GM23338 (cell line): ENCODE results near the gene CNTNAP2. TPM values are rescaled to one million over a fixed set of nuclear protein-coding genes. Genes with fewer than 3 reads are reported as not detected.

Experiments used
- ATAC-seq: fragments of 200-7000 bp; cut with Tn5 transposase; 3 replicates; pipeline ENCODE4 v1.9.1; 2020
- DNase-seq: peaks from one replicate; pipeline ENCODE4 v3.0.0-alpha.2; 2015; ENCODE audit warnings: low spot score
- H2AFZ ChIP-seq: fragments of 200-600 bp; sonication (generic); 2 replicates; pipeline ENCODE4 v1.8.0; 2016; ENCODE audit warnings: antibody characterized with exemption, mild to moderate bottlenecking, moderate library complexity
- H3F3A ChIP-seq: fragments of 200-600 bp; sonication (generic); replicated peaks from 2 replicates; pipeline ENCODE4 v1.8.0; 2017; ENCODE audit warnings: antibody characterized with exemption, mixed run types, low read depth
- H3K27ac ChIP-seq: fragments of 200-600 bp; sonication (generic); 2 replicates; pipeline ENCODE4 v1.6.1; 2016; ENCODE audit warnings: low read depth
- H3K27me3 ChIP-seq: fragments of 200-600 bp; sonication (generic); 2 replicates; pipeline ENCODE4 v1.8.0; 2016; ENCODE audit warnings: mild to moderate bottlenecking, mixed run types, moderate library complexity; ENCODE audit not compliant: insufficient read depth
- H3K36me3 ChIP-seq: fragments of 200-600 bp; sonication (generic); 2 replicates; pipeline ENCODE4 v1.8.0; 2016; ENCODE audit warnings: mild to moderate bottlenecking; ENCODE audit not compliant: insufficient read depth
- H3K4me1 ChIP-seq: fragments of 200-600 bp; sonication (generic); 2 replicates; pipeline ENCODE4 v1.8.0; 2016; ENCODE audit warnings: mild to moderate bottlenecking, moderate library complexity; ENCODE audit not compliant: insufficient read depth
- H3K4me2 ChIP-seq: fragments of 200-600 bp; sonication (generic); 2 replicates; pipeline ENCODE4 v1.7.1; 2017; ENCODE audit warnings: mixed run types
- H3K4me3 ChIP-seq: fragments of 200-600 bp; sonication (generic); 2 replicates; pipeline ENCODE4 v1.6.1; 2016; ENCODE audit warnings: mixed run types
- H3K79me2 ChIP-seq: fragments of 200-600 bp; sonication (generic); replicated peaks from 2 replicates; pipeline ENCODE4 v1.8.0; 2017; ENCODE audit warnings: mild to moderate bottlenecking; ENCODE audit not compliant: insufficient read depth
- H3K9me2 ChIP-seq: fragments of 200-600 bp; sonication (generic); 2 replicates; pipeline ENCODE4 v1.8.0; 2017; ENCODE audit not compliant: insufficient read depth
- H4K20me1 ChIP-seq: fragments of 200-600 bp; sonication (generic); replicated peaks from 2 replicates; pipeline ENCODE4 v1.8.0; 2017; ENCODE audit warnings: mild to moderate bottlenecking; ENCODE audit not compliant: insufficient read depth
- H3K27ac Mint-ChIP-seq: 2 replicates; pipeline ENCODE4 v1.8.0; 2020; ENCODE audit warnings: inconsistent platforms, mild to moderate bottlenecking, moderate library complexity, mixed read lengths
- H3K27me3 Mint-ChIP-seq: 3 replicates; pipeline ENCODE4 v1.8.0; 2022; ENCODE audit warnings: low read depth, mild to moderate bottlenecking, moderate library complexity, mixed read lengths, inconsistent platforms; ENCODE audit not compliant: insufficient read depth, poor library complexity
- H3K36me3 Mint-ChIP-seq: 3 replicates; pipeline ENCODE4 v1.8.0; 2021; ENCODE audit warnings: low read depth, mild to moderate bottlenecking, inconsistent platforms, moderate library complexity, mixed read lengths
- H3K4me1 Mint-ChIP-seq: 3 replicates; pipeline ENCODE4 v1.8.0; 2020; ENCODE audit warnings: mild to moderate bottlenecking, inconsistent platforms, mixed read lengths
- H3K4me3 Mint-ChIP-seq: 3 replicates; pipeline ENCODE4 v1.8.0; 2021; ENCODE audit warnings: moderate library complexity, mild to moderate bottlenecking, inconsistent platforms, mixed read lengths
- H3K9me3 Mint-ChIP-seq: 3 replicates; pipeline ENCODE4 v1.8.0; 2020; ENCODE audit warnings: moderate library complexity, mild to moderate bottlenecking, inconsistent platforms, mixed read lengths
- CREB1 ChIP-seq: fragments of 250-450 bp; sonication (Bioruptor Pico); IDR thresholded peaks from 2 replicates; pipeline ENCODE4 v1.5.0; 2020; ENCODE audit warnings: low read depth, mild to moderate bottlenecking, moderate library complexity
- CTCF ChIP-seq, 2 experiments: fragments of 200-600 bp in 1 of 2; sonication (generic) in 1 of 2; conservative IDR thresholded peaks; 2 replicates each; pipeline versions ENCODE4 v1.5.1 to v1.6.1; 2016 to 2017; ENCODE audit warnings: antibody characterized with exemption in 2 of 2, low read depth in 2 of 2, mild to moderate bottlenecking in 2 of 2, moderate library complexity in 1 of 2
- ETS1 ChIP-seq: IDR thresholded peaks from 2 replicates; pipeline ENCODE4 v1.6.1; 2016; ENCODE audit warnings: antibody characterized with exemption
- EZH2 ChIP-seq: fragments of 200-600 bp; sonication (generic); IDR thresholded peaks from one replicate; pipeline ENCODE4 v1.8.0; 2017; ENCODE audit warnings: antibody characterized with exemption, mild to moderate bottlenecking, low read depth; ENCODE audit not compliant: unreplicated experiment
- EZH2phosphoT487 ChIP-seq: fragments of 200-600 bp; sonication (generic); IDR thresholded peaks from one replicate; pipeline ENCODE4 v1.8.1; 2018; ENCODE audit warnings: antibody characterized with exemption; ENCODE audit not compliant: unreplicated experiment
- JUNB ChIP-seq: IDR thresholded peaks from one replicate; pipeline ENCODE4 v1.6.1; 2016; ENCODE audit warnings: antibody characterized with exemption; ENCODE audit not compliant: unreplicated experiment
- NANOG ChIP-seq: IDR thresholded peaks from 2 replicates; pipeline ENCODE4 v1.6.1; 2016; ENCODE audit warnings: antibody characterized with exemption, borderline replicate concordance
- POLR2AphosphoS5 ChIP-seq: IDR thresholded peaks from 2 replicates; pipeline ENCODE4 v1.6.1; 2016; ENCODE audit warnings: antibody characterized with exemption, low read depth
- REST ChIP-seq: IDR thresholded peaks from one replicate; pipeline ENCODE4 v1.6.1; 2018; ENCODE audit warnings: antibody characterized with exemption; ENCODE audit not compliant: unreplicated experiment
- STAT1 ChIP-seq: IDR thresholded peaks from one replicate; pipeline ENCODE4 v1.6.1; 2016; ENCODE audit warnings: antibody characterized with exemption; ENCODE audit not compliant: unreplicated experiment
- ZNF114 ChIP-seq: fragments of 250-450 bp; sonication (Bioruptor Pico); IDR thresholded peaks from 2 replicates; pipeline ENCODE4 v1.5.0; 2020; ENCODE audit warnings: mild to moderate bottlenecking, moderate library complexity
- ZNF331 ChIP-seq: fragments of 250-450 bp; sonication (Bioruptor Pico); IDR thresholded peaks from 2 replicates; pipeline ENCODE4 v1.5.0; 2020; ENCODE audit warnings: low read depth, mild to moderate bottlenecking, moderate library complexity
- ZNF462 ChIP-seq: fragments of 250-450 bp; sonication (Bioruptor Pico); IDR thresholded peaks from 2 replicates; pipeline ENCODE4 v1.5.0; 2020; ENCODE audit warnings: mild to moderate bottlenecking, moderate library complexity
- polyA plus RNA-seq: library from polyadenylated mRNA; unstranded; fragments of >200 nt; fragmentation: Nextera tagmentation; extraction: Ambion mirVana; gene quantifications from 2 replicates; pipeline ENCODE4 v1.2.1, GENCODE V29; 2016
- total RNA-seq: library from RNA; depleted of rRNA; stranded (reverse); fragments of >200 nt; shearing (Covaris generic); gene quantifications from 2 replicates; pipeline ENCODE4 v1.2.3, GENCODE V29; 2014

Gene CNTNAP2
- total and polyA plus RNA-seq, 2 experiments from 2014 or later = 38.2 to 61.3 TPM

- Histone ChIP-seq H3K4me2 (no peak overlapping the region), H3K36me3 (no peaks in the 10 kb centered on the region; the same call in 1 of the 2 replicates), H3K4me3 (no peak overlapping the region), H3K27ac (no peak overlapping the region), H3K9me2 (peaks cover 3% of the 10 kb centered on the region; the same call in 1 of the 2 replicates), H2AFZ (no peak overlapping the region), H3K27me3 (no peaks in the 10 kb centered on the region), H3K79me2 (no peaks in the 10 kb centered on the region), H3K4me1 (no peaks in the 10 kb centered on the region), H4K20me1 (no peaks in the 10 kb centered on the region), H3F3A (no peaks in the 10 kb centered on the region)
- Mint-ChIP-seq H3K4me3 (no peak overlapping the region), H3K27ac (no peak overlapping the region), H3K9me3 (peaks cover 16% of the 10 kb centered on the region; the same call in 2 of the 3 replicates), H3K4me1 (no peaks in the 10 kb centered on the region), H3K27me3 (no peaks in the 10 kb centered on the region), H3K36me3 (no peaks in the 10 kb centered on the region; the same call in 2 of the 3 replicates)
- TF ChIP-seq CREB1 (CRISPR knock-in tag) (no peak), JUNB (no peak), NANOG (no peak), POLR2AphosphoS5 (no peak), ETS1 (no peak), EZH2 (no peak), CTCF (conservative IDR thresholded peaks at IDR 0.05; ENCODE audit: low read depth in 2 of 2) (no peak), EZH2phosphoT487 (no peak), ZNF114 (no peak), ZNF331 (no peak), STAT1 (no peak), REST (no peak), ZNF462 (no peak)
- DNase-seq = no peak
- ATAC-seq = no peak
These were observed 688.5 kb downstream of the CNTNAP2 start for GRCh38 chr7:146805082-146805481.
